B cell (primary cell): ENCODE measurements around the gene BDP1.

Experiments
- EZH2 ChIP-seq: IDR thresholded peaks from 2 replicates; pipeline ENCODE4 v1.6.1; 2012; ENCODE audit warnings: borderline replicate concordance, low read depth, mild to moderate bottlenecking, moderate library complexity, low read length; ENCODE audit not compliant: insufficient read depth, poor library complexity, severe bottlenecking
- TF ChIP-seq, protein P1 (sequence below): fragments of 200-600 bp; IDR thresholded peaks from one replicate; pipeline ENCODE4 v1.8.0; 2022; ENCODE audit warnings: antibody characterized with exemption, mild to moderate bottlenecking

DNA sequence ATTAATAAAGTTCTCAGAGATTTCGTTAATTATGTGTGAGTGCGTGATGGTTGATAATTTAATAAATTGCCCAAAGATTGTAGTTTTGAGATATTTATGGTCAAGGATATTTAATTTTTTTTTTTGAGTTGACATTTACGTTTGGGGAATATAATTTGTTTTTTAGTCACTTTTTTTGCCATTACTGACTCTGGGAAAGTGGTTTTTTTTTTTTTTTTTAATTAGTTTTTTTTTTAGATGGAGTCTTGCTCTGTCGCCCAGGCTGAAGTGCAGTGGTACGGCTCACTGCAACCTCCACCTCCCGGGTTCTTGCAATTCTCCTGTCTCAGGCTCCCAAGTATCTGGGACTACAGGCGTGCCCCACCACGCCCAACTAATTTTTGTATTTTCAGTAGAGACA, 1.7 kb downstream of the BDP1 start:
- TF ChIP-seq, protein P1, sequence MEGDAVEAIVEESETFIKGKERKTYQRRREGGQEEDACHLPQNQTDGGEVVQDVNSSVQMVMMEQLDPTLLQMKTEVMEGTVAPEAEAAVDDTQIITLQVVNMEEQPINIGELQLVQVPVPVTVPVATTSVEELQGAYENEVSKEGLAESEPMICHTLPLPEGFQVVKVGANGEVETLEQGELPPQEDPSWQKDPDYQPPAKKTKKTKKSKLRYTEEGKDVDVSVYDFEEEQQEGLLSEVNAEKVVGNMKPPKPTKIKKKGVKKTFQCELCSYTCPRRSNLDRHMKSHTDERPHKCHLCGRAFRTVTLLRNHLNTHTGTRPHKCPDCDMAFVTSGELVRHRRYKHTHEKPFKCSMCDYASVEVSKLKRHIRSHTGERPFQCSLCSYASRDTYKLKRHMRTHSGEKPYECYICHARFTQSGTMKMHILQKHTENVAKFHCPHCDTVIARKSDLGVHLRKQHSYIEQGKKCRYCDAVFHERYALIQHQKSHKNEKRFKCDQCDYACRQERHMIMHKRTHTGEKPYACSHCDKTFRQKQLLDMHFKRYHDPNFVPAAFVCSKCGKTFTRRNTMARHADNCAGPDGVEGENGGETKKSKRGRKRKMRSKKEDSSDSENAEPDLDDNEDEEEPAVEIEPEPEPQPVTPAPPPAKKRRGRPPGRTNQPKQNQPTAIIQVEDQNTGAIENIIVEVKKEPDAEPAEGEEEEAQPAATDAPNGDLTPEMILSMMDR, result no peak
- no peak for TF ChIP-seq EZH2
